Neural crest cell (in vitro differentiated cells): ENCODE data around the gene CPA5. TPM values are rescaled to one million over a fixed set of nuclear protein-coding genes. Genes with fewer than 3 reads are reported as not detected.

Experiments
- DNase-seq: peaks from one replicate; pipeline ENCODE4 v3.0.0; 2021; ENCODE audit warnings: low read depth, mixed read lengths, low spot score
- H3K27ac Mint-ChIP-seq: one replicate; pipeline ENCODE4 v1.8.0; 2021; ENCODE audit warnings: mild to moderate bottlenecking, mixed read lengths; ENCODE audit not compliant: unreplicated experiment
- H3K27me3 Mint-ChIP-seq: 2 replicates; pipeline ENCODE4 v1.8.0; 2021; ENCODE audit warnings: low read depth, mild to moderate bottlenecking, mixed read lengths
- H3K36me3 Mint-ChIP-seq: 2 replicates; pipeline ENCODE4 v1.8.0; 2021; ENCODE audit warnings: low read depth, mild to moderate bottlenecking, mixed read lengths
- H3K4me1 Mint-ChIP-seq: 2 replicates; pipeline ENCODE4 v1.8.0; 2021; ENCODE audit warnings: mixed read lengths
- H3K4me3 Mint-ChIP-seq: one replicate; pipeline ENCODE4 v1.8.0; 2021; ENCODE audit warnings: mild to moderate bottlenecking, mixed read lengths
- H3K9me3 Mint-ChIP-seq: 2 replicates; pipeline ENCODE4 v1.8.0; 2021; ENCODE audit warnings: mixed read lengths
- CTCF ChIP-seq: fragments of 200-600 bp; sonication (generic); conservative IDR thresholded peaks from 2 replicates; pipeline ENCODE4 v1.5.0; 2021; ENCODE audit warnings: antibody characterized with exemption, mild to moderate bottlenecking
- long read RNA-seq: library from polyadenylated mRNA; unstranded; transcript quantifications from one replicate; pipeline ENCODE4 v2.0.0, GENCODE V29; 2020
- total RNA-seq: library from RNA; stranded (reverse); gene quantifications from 2 replicates; pipeline ENCODE4 v1.2.1, GENCODE V29; 2021

CPA5 gene, protein sequence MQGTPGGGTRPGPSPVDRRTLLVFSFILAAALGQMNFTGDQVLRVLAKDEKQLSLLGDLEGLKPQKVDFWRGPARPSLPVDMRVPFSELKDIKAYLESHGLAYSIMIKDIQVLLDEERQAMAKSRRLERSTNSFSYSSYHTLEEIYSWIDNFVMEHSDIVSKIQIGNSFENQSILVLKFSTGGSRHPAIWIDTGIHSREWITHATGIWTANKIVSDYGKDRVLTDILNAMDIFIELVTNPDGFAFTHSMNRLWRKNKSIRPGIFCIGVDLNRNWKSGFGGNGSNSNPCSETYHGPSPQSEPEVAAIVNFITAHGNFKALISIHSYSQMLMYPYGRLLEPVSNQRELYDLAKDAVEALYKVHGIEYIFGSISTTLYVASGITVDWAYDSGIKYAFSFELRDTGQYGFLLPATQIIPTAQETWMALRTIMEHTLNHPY
- not detected in 2 replicates for total RNA-seq
- long read RNA-seq: 0 reads

- Mint-ChIP-seq H3K4me3 (peak within 1 kb of the TSS; percentile 24), H3K27ac (peak within 1 kb of the TSS; percentile 53)
- no peak for TF ChIP-seq CTCF
These were observed at the start of gene CPA5 for GRCh38 chr7:130344271-130344866. TSS of gene CPA5 (plus strand) at chr7:130344816. CDS start at chr7:130346486, 1,670 bp downstream.

GRCh38 chr7:130296221-130296951 is 48.2 kb upstream of the CPA5 start:
- H3K4me1 Mint-ChIP-seq: peaks cover 58% of the 10 kb centered on the region
- no peak overlapping the region for H3K27ac Mint-ChIP-seq
- H3K27me3 Mint-ChIP-seq: no peaks in the 10 kb centered on the region
- no peaks in the 10 kb centered on the region for H3K36me3 Mint-ChIP-seq
- no peak for DNase-seq
- H3K9me3 Mint-ChIP-seq: peaks cover 10% of the 10 kb centered on the region
- TF ChIP-seq CTCF: no peak
- no peak overlapping the region for H3K4me3 Mint-ChIP-seq

More at GRCh38 chr7:130344271-130344866, at the start of gene CPA5:
- Mint-ChIP-seq H3K4me1 (peaks cover 29% of the 10 kb centered on the region), H3K36me3 (no peaks in the 10 kb centered on the region), H3K9me3 (no peaks in the 10 kb centered on the region), H3K27me3 (no peaks in the 10 kb centered on the region)
- no peak for DNase-seq

DNA sequence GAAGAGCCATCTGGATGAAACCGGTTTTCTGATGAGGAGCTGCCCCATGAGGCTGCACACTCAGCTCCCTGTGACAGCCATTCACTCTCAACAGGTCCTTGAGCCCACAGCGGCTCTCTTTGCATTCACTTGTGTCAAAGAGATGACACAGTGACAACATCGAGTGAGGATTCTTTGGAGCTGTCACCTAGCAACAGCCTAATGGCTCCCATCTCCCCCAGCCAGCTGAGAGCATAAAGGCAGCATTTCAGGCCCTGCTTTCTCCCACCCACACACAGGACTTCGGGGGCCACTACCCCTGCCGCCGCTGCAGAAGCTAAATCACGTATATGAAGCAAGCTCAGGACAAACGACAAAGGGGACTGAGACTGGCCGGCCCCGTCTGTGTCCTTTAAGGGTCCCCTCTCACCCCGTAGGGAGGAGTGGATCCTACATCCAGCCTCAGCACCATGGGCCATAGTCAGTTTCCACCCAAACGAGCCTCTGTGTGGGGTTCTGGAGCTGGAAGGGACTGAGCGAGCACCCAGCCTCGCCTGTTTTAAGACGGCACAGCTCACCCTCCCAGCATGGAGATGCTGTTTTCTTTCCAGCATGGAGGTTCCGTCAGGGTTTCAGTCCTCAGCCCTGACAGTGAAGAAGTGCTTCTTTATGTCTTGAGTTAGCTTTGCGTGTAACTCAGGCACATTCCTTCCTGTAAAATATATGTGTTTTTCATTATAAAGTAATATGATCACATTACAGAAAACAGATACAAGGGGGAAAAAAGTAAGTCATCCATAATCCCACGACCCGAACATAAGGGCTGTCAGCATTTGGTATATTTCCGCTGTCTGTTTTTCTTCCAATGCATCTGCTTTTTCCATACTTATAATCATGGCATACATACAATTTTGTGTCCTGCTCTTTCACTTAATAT is 46.7 kb upstream of the CPA5 start:
- peak; percentile 46 for DNase-seq
- H3K27ac Mint-ChIP-seq: peak overlapping the region; percentile 98
- H3K36me3 Mint-ChIP-seq: no peaks in the 10 kb centered on the region
- no peaks in the 10 kb centered on the region for H3K27me3 Mint-ChIP-seq
- peaks cover 6% of the 10 kb centered on the region for H3K9me3 Mint-ChIP-seq
- peaks cover 61% of the 10 kb centered on the region for H3K4me1 Mint-ChIP-seq
- TF ChIP-seq CTCF: no peak
- peak overlapping the region; percentile 63 for H3K4me3 Mint-ChIP-seq

- peak overlapping the region; percentile 65 for H3K27ac Mint-ChIP-seq
- H3K4me3 Mint-ChIP-seq: no peak overlapping the region
- peaks cover 63% of the 10 kb centered on the region for H3K4me1 Mint-ChIP-seq
- no peaks in the 10 kb centered on the region for H3K27me3 Mint-ChIP-seq
- no peak for TF ChIP-seq CTCF
- DNase-seq: no peak
- peaks cover 6% of the 10 kb centered on the region for H3K9me3 Mint-ChIP-seq
- no peaks in the 10 kb centered on the region for H3K36me3 Mint-ChIP-seq
These were observed 45.9 kb upstream of the CPA5 start for GRCh38 chr7:130298544-130299326.
